ENCODE measurements around the gene ANP32E.

DNA sequence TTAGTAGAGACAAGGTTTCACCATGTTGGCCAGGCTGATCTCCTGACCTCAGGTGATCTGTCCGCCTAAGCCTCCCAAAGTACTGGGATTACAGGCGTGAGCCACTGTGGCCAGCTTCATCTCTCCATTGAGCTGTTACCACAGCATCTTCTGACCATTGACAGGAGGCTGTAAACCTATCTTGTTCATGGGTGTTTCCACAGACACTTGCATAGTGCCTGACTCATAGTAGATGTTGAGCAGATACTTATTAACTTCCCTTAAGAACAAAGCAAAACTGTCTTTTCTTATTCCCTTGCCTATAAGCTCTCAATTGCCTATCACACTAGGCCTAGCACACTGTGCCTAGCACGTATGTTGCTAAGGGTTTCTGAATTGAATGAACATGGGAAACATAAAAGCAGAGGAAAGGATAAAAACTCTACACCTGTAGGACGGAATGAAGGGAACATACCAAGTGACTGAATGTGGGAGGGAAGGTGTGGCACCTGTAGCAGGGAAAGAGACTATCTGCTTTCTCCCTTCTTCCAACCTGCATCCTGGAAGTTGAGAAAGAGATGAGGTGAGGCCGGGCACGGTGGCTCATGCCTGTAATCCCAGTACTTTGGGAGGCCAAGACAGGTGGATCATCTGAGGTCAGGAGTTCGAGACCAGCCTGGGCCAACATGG is 35.5 kb upstream of the ANP32E start:
- TF ChIP-seq, protein P1, sequence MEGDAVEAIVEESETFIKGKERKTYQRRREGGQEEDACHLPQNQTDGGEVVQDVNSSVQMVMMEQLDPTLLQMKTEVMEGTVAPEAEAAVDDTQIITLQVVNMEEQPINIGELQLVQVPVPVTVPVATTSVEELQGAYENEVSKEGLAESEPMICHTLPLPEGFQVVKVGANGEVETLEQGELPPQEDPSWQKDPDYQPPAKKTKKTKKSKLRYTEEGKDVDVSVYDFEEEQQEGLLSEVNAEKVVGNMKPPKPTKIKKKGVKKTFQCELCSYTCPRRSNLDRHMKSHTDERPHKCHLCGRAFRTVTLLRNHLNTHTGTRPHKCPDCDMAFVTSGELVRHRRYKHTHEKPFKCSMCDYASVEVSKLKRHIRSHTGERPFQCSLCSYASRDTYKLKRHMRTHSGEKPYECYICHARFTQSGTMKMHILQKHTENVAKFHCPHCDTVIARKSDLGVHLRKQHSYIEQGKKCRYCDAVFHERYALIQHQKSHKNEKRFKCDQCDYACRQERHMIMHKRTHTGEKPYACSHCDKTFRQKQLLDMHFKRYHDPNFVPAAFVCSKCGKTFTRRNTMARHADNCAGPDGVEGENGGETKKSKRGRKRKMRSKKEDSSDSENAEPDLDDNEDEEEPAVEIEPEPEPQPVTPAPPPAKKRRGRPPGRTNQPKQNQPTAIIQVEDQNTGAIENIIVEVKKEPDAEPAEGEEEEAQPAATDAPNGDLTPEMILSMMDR (optimal IDR thresholded peaks at IDR 0.05 in 1 of 3, IDR thresholded peaks at IDR 0.05 in 1 of 3, conservative IDR thresholded peaks at IDR 0.05 in 1 of 3; ENCODE audit: extremely low read depth in 1 of 3, insufficient read depth in 2 of 3, low read length in 3 of 3), result no peak
- no peak for TF ChIP-seq EZH2 (IDR thresholded peaks at IDR 0.05; ENCODE audit: low read length)

Measured in keratinocyte (primary cell).